B cell (primary cell): ENCODE measurements around the gene PKM.

ENCODE experiments used
- EZH2 ChIP-seq: IDR thresholded peaks from 2 replicates; pipeline ENCODE4 v1.6.1; 2012; ENCODE audit warnings: borderline replicate concordance, low read depth, mild to moderate bottlenecking, moderate library complexity, low read length; ENCODE audit not compliant: insufficient read depth, poor library complexity, severe bottlenecking
- TF ChIP-seq, protein P1 (sequence below): fragments of 200-600 bp; IDR thresholded peaks from one replicate; pipeline ENCODE4 v1.8.0; 2022; ENCODE audit warnings: antibody characterized with exemption, mild to moderate bottlenecking

DNA sequence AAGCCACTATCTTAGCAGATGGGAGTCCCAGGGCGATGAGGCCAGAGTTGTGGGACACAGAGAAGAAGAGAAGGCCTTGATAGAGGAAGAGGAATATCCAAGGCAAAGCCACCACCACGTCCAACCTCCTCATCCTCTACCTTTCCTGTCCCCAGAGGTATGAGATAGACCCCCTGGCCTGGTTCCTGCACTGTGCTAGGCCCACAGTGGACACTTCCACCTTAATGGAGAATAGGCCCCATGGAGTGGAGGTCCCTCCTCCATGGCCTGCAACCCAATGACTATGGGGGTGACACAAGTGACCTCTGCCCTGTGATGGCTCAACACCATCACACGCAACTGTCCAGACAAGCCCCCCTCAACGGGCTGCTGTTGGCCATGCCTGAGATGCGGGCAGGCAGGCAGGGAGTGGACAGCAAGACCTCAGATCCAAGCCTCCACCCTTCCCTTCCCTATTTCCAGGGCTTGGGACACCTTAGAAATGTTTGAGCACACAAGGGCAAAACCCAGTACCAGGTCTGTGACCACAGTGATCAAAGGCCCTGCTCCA, 70.2 kb downstream of the PKM start:
- TF ChIP-seq, protein P1, sequence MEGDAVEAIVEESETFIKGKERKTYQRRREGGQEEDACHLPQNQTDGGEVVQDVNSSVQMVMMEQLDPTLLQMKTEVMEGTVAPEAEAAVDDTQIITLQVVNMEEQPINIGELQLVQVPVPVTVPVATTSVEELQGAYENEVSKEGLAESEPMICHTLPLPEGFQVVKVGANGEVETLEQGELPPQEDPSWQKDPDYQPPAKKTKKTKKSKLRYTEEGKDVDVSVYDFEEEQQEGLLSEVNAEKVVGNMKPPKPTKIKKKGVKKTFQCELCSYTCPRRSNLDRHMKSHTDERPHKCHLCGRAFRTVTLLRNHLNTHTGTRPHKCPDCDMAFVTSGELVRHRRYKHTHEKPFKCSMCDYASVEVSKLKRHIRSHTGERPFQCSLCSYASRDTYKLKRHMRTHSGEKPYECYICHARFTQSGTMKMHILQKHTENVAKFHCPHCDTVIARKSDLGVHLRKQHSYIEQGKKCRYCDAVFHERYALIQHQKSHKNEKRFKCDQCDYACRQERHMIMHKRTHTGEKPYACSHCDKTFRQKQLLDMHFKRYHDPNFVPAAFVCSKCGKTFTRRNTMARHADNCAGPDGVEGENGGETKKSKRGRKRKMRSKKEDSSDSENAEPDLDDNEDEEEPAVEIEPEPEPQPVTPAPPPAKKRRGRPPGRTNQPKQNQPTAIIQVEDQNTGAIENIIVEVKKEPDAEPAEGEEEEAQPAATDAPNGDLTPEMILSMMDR: no peak
- no peak for TF ChIP-seq EZH2
